Adrenal gland (tissue), 5 donors: ENCODE results near the gene SMIM12.

Experiments used
- CTCF ChIP-seq, 6 experiments: fragments of 450-650 bp in 4 of 6; fragments of 200-600 bp in 2 of 6; sonication (generic) in 1 of 6; IDR thresholded peaks; 1 replicate in 5 of 6; 2 replicates in 1 of 6; pipeline versions ENCODE4 v1.5.1 to v1.8.0; 2016 to 2021; ENCODE audit warnings: antibody characterized with exemption in 6 of 6, mild to moderate bottlenecking in 2 of 6, moderate library complexity in 1 of 6
- POLR2A ChIP-seq, 2 donors: fragments of 450-650 bp; IDR thresholded peaks; one replicate each; pipeline ENCODE4 v1.6.1; 2017; ENCODE audit warnings: antibody characterized with exemption in 2 of 2, mild to moderate bottlenecking in 2 of 2, moderate library complexity in 1 of 2
- donor health status: DM: no; HTN: no; CAD: no.

GRCh38 chr1:34906222-34906621 is 46.7 kb upstream of the SMIM12 start:
- TF ChIP-seq CTCF (IDR thresholded peaks at IDR 0.05) (no peak), POLR2A (IDR thresholded peaks at IDR 0.05) (no peak)
